MM.1S (cell line): ENCODE measurements around the gene LRRC10B.

Source experiments
- DNase-seq: peaks from one replicate; pipeline ENCODE4 v3.0.0-alpha.2; 2015
- H2AFZ ChIP-seq: fragments of 300-600 bp; sonication (generic); 2 replicates; pipeline ENCODE4 v1.6.0; 2016; ENCODE audit warnings: antibody characterized with exemption, low read length
- H3F3A ChIP-seq: fragments of 300-600 bp; sonication (generic); 2 replicates; pipeline ENCODE4 v1.6.1; 2016; ENCODE audit warnings: mild to moderate bottlenecking, antibody characterized with exemption, low read length, moderate library complexity, mixed read lengths; ENCODE audit not compliant: insufficient read depth
- H3K27ac ChIP-seq: fragments of 300-600 bp; sonication (generic); 2 replicates; pipeline ENCODE4 v1.5.1; 2016; ENCODE audit warnings: mild to moderate bottlenecking, low read length
- H3K27me3 ChIP-seq: fragments of 300-600 bp; sonication (generic); replicated peaks from 2 replicates; pipeline ENCODE4 v1.6.0; 2016; ENCODE audit warnings: low read length; ENCODE audit not compliant: insufficient read depth
- H3K36me3 ChIP-seq: fragments of 300-600 bp; sonication (generic); replicated peaks from 2 replicates; pipeline ENCODE4 v1.6.1; 2016; ENCODE audit warnings: mild to moderate bottlenecking, low read length, mixed read lengths; ENCODE audit not compliant: insufficient read depth
- H3K4me1 ChIP-seq: fragments of 300-600 bp; sonication (generic); 2 replicates; pipeline ENCODE4 v1.6.1; 2016; ENCODE audit warnings: low read length, mixed read lengths
- H3K4me2 ChIP-seq: fragments of 300-600 bp; sonication (generic); 2 replicates; pipeline ENCODE4 v1.6.0; 2016; ENCODE audit warnings: low read depth, low read length
- H3K4me3 ChIP-seq: fragments of 300-600 bp; sonication (generic); 2 replicates; pipeline ENCODE4 v1.5.1; 2016; ENCODE audit warnings: low read length, mixed read lengths
- H3K79me2 ChIP-seq: fragments of 300-600 bp; sonication (generic); 2 replicates; pipeline ENCODE4 v1.6.1; 2016; ENCODE audit warnings: mixed run types, low read length, mixed read lengths
- H3K9ac ChIP-seq: fragments of 300-600 bp; sonication (generic); 2 replicates; pipeline ENCODE4 v1.6.1; 2016; ENCODE audit warnings: low read length, mixed read lengths
- H3K9me2 ChIP-seq: fragments of 300-600 bp; sonication (generic); replicated peaks from 2 replicates; pipeline ENCODE4 v1.6.1; 2016; ENCODE audit warnings: mild to moderate bottlenecking, low read length, mixed read lengths; ENCODE audit not compliant: insufficient read depth
- H3K9me3 ChIP-seq: fragments of 300-600 bp; sonication (generic); replicated peaks from 2 replicates; pipeline ENCODE4 v1.6.1; 2016; ENCODE audit warnings: mild to moderate bottlenecking, low read length, mixed read lengths; ENCODE audit not compliant: insufficient read depth
- H4K20me1 ChIP-seq: fragments of 300-600 bp; sonication (generic); 2 replicates; pipeline ENCODE4 v1.6.1; 2016; ENCODE audit warnings: mild to moderate bottlenecking, low read length, moderate library complexity, mixed read lengths; ENCODE audit not compliant: insufficient read depth
- EZH2 ChIP-seq: fragments of 300-600 bp; sonication (generic); optimal IDR thresholded peaks from 2 replicates; pipeline ENCODE3; 2017; ENCODE audit warnings: low read depth, mild to moderate bottlenecking, antibody characterized with exemption, low read length, mixed read lengths
- EZH2phosphoT487 ChIP-seq: fragments of 300-600 bp; sonication (generic); IDR thresholded peaks from 2 replicates; pipeline ENCODE4 v1.6.1; 2018; ENCODE audit warnings: antibody characterized with exemption, low read length
- TF ChIP-seq, protein P1 (sequence below): fragments of 300-600 bp; sonication (generic); IDR thresholded peaks from 2 replicates; pipeline ENCODE4 v1.5.1; 2016; ENCODE audit warnings: antibody characterized with exemption, low read length, mixed read lengths

LRRC10B gene

GRCh38 chr11:61515686-61516085 is 7.1 kb downstream of the LRRC10B start:
- Histone ChIP-seq H3K79me2 (no peaks in the 10 kb centered on the region), H3K4me1 (0 out of 2 replicates have a peak, but pooled peaks cover 4% of the 10 kb centered on the region)
- TF ChIP-seq EZH2 (no peak), EZH2phosphoT487 (no peak)
- TF ChIP-seq, protein P1, sequence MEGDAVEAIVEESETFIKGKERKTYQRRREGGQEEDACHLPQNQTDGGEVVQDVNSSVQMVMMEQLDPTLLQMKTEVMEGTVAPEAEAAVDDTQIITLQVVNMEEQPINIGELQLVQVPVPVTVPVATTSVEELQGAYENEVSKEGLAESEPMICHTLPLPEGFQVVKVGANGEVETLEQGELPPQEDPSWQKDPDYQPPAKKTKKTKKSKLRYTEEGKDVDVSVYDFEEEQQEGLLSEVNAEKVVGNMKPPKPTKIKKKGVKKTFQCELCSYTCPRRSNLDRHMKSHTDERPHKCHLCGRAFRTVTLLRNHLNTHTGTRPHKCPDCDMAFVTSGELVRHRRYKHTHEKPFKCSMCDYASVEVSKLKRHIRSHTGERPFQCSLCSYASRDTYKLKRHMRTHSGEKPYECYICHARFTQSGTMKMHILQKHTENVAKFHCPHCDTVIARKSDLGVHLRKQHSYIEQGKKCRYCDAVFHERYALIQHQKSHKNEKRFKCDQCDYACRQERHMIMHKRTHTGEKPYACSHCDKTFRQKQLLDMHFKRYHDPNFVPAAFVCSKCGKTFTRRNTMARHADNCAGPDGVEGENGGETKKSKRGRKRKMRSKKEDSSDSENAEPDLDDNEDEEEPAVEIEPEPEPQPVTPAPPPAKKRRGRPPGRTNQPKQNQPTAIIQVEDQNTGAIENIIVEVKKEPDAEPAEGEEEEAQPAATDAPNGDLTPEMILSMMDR = no peak

GRCh38 chr11:61516191-61516590 is 7.6 kb downstream of the LRRC10B start:
- H3K4me3 ChIP-seq = peak overlapping the region; percentile 38; the same call in 1 of the 2 replicates
- H3K27ac ChIP-seq = no peak overlapping the region
- no peaks in the 10 kb centered on the region for H3K36me3 ChIP-seq
- 0 out of 2 replicates have a peak overlapping the region, but pooled peaks have one; percentile 39 for H2AFZ ChIP-seq
- H3K27me3 ChIP-seq = peaks cover 86% of the 10 kb centered on the region
- no peaks in the 10 kb centered on the region for H4K20me1 ChIP-seq
- H3K4me1 ChIP-seq = 0 out of 2 replicates have a peak, but pooled peaks cover 4% of the 10 kb centered on the region
- no peaks in the 10 kb centered on the region for H3F3A ChIP-seq
- no peak overlapping the region; the same call in 1 of the 2 replicates for H3K9ac ChIP-seq
- TF ChIP-seq, protein P1 = no peak
- TF ChIP-seq EZH2phosphoT487 = no peak
- no peak for TF ChIP-seq EZH2
- H3K4me2 ChIP-seq = peak overlapping the region; percentile 68; the same call in 1 of the 2 replicates
- no peak for DNase-seq
- no peaks in the 10 kb centered on the region for H3K9me3 ChIP-seq
- H3K79me2 ChIP-seq = no peaks in the 10 kb centered on the region
- no peaks in the 10 kb centered on the region for H3K9me2 ChIP-seq

More at GRCh38 chr11:61515686-61516085, 7.1 kb downstream of the LRRC10B start:
- H3K27ac ChIP-seq = no peak overlapping the region
- peaks cover 86% of the 10 kb centered on the region for H3K27me3 ChIP-seq
- no peaks in the 10 kb centered on the region for H3K36me3 ChIP-seq
- no peak overlapping the region for H2AFZ ChIP-seq
- H3F3A ChIP-seq = no peaks in the 10 kb centered on the region
- H3K9me3 ChIP-seq = no peaks in the 10 kb centered on the region
- H4K20me1 ChIP-seq = no peaks in the 10 kb centered on the region
- H3K4me2 ChIP-seq = no peak overlapping the region
- no peak for DNase-seq
- no peaks in the 10 kb centered on the region for H3K9me2 ChIP-seq
- H3K9ac ChIP-seq = no peak overlapping the region
- H3K4me3 ChIP-seq = no peak overlapping the region

- Histone ChIP-seq H2AFZ (peak overlapping the region; percentile 39; the same call in 1 of the 2 replicates), H3K4me3 (peak overlapping the region; percentile 38; the same call in 1 of the 2 replicates)
These were observed 8.4 kb downstream of the LRRC10B start for GRCh38 chr11:61516675-61517572.

More at GRCh38 chr11:61516675-61517572, 8.4 kb downstream of the LRRC10B start:
- Histone ChIP-seq H3F3A (no peaks in the 10 kb centered on the region), H3K27ac (no peak overlapping the region), H3K4me2 (peak overlapping the region; percentile 68), H3K9me2 (no peaks in the 10 kb centered on the region), H4K20me1 (no peaks in the 10 kb centered on the region), H3K27me3 (peaks cover 86% of the 10 kb centered on the region), H3K9ac (no peak overlapping the region; the same call in 1 of the 2 replicates), H3K4me1 (0 out of 2 replicates have a peak, but pooled peaks cover 4% of the 10 kb centered on the region), H3K36me3 (no peaks in the 10 kb centered on the region), H3K79me2 (no peaks in the 10 kb centered on the region), H3K9me3 (no peaks in the 10 kb centered on the region)
- peak; percentile 28 for DNase-seq
- no peak for TF ChIP-seq EZH2phosphoT487
- TF ChIP-seq, protein P1 = peak; percentile 98
